HL-60/S4 treated with retinoic acid at 250 ng/mL for 4 days and 3 days (cell line): ENCODE data around the gene KCNE2.
"Not testable (repeated sequence)": the region's sequence is repeated elsewhere in the genome, so short reads cannot be mapped to it uniquely, and the experiment has no call there.

Source experiments
- in situ Hi-C: fragments of 300-500 bp; cut with MboI; formaldehyde crosslinking; loops from 2 replicates; pipeline ENCODE4 v1.7.0; 2022; ENCODE audit warnings: low sequenced_read_pairs

Gene KCNE2

GRCh38 chr21:34352556-34352955 lies 11.2 kb upstream of the KCNE2 start:
- in situ Hi-C loops, result no loop called here

DNA sequence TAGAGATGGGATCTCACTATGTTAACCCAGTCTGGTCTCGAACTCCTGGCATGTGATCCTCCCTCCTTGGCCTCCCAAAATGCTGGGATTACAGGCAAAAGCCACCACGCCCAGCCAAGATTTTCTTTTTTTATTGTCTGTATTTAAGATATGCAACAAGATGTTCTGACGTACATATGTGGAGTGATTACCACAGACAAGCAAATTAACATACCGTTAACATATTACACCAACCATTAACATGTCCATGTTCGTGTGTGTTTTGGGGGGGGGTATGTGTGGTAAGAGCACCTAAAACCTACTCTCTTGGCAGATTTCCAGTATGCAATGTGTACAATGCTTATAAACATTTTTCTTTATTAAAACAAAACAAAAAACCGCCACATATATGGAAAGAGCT lies 10.6 kb upstream of the KCNE2 start:
- in situ Hi-C loops, result no loop called here

- in situ Hi-C loops, result no loop called here
Measured at GRCh38 chr21:34354836-34355235, 9.0 kb upstream of the KCNE2 start.

DNA sequence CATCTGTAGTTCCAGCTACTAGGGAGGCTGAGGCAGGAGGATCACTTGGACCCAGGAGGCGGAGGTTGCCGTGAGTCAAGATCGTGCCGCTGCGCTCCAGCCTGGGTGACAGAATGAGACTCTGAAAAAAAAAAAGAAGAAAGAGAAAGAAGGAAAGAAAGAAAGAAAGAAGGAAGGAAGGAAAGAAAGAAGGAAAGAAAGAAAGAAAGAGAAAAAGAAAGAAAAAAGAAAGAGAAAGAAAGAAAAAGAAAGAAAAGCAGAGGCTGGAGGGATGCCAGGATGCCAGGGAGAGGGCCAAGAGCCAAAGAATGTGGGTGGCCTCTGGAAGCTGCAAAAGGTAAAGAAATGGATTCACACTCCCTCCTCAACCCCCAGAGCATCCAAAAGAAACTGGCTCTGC lies 8.2 kb upstream of the KCNE2 start:
- in situ Hi-C loops, result no loop called here

GRCh38 chr21:34357889-34358288 lies 5.9 kb upstream of the KCNE2 start:
- in situ Hi-C loops, result no loop called here

DNA sequence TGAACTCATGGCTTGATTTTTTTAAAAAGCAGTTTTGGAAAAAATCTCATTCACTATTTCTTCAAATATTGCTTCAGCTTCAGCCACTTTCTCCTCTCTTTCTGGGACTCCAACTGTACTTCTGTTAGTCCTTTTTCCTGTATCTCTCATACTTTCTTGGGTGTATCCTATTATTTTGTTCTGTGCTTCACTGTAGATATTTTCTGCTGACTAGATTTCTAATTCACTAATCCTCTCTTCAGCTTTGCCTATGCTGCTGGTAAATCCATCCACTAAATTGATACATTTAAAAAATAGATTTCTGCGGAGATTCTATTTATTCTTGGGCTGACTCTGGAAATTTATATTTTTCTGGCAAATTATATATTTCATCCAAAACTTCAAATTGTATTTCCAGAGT lies 4.9 kb upstream of the KCNE2 start:
- in situ Hi-C loops, result no loop called here

GRCh38 chr21:34360488-34361241 lies 3.1 kb upstream of the KCNE2 start:
- in situ Hi-C loops, result no loop called here

- in situ Hi-C loops, result no loop called here
Measured at GRCh38 chr21:34362136-34362444, 1.7 kb upstream of the KCNE2 start.

GRCh38 chr21:34362670-34363069 lies 1.1 kb upstream of the KCNE2 start:
- in situ Hi-C loops, result no loop called here

- in situ Hi-C loops, result no loop called here
Measured at GRCh38 chr21:34364921-34365320, 1.1 kb downstream of the KCNE2 start.

DNA sequence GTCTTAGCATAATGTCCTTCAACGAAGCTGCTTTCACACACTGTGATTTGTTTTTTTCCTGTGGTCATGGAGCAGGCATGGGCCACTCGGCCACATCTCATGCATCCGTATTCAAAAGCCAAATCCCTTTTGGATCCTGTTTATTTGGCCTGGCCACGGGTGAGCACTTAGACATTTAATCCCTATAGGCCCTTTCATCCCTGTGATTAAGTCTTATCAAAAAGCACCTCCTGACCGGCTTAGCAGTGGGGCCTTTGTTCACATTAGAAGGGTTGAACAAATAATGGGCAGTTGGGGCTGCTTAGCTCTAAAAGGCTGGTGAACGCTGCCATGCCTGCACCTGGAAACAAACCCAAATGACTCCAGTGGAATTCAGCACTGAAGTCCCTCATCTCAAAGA lies 2.0 kb downstream of the KCNE2 start:
- in situ Hi-C loops, result no loop called here

DNA sequence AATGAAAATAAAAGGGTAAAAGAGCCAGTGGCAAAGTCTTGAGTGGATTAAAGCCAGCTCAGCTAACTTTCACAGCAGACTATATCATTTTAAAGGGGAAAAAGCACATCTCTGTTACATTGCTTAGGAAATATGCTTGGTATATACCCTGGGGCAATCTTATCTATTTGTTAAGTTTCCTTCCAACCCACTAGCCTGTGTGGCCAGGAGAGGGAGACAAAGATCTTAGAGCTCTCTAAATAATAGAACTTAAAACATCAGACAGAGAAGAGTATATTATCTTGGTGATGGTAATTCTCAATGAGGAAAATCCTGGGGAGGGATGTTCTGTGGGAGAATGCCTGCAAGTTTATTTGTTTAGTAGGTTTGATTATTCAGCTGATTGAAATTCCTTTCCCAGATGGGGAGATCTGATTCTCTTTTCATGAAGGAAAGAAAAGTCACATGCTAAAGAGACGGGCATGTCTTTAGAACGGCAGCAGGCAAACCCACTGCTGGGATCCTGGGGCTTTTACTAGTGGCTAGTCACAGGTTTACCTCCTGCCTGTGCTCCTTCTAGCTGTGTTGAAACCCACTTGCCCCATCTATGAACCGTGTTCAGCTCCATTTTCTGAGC lies 3.6 kb downstream of the KCNE2 start:
- in situ Hi-C loops, result no loop called here

DNA sequence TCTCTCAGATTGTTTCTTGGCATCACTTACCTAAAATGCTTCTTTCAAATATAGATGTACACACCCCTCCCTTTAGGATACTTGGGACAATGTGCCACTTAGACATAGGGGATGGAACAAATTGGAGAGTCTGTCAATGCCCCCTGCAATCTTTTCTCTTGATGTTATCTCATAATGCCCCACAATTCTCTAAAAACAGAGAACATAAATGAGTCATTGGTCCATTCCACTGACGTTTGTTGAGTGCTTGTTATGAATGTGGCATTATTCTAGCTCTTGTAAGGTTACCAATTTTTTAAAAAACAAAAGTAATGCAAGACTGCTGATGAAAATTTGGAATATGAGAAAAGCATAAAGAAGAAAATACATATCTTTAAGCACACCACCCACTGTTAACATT lies 5.9 kb downstream of the KCNE2 start:
- in situ Hi-C loops, result no loop called here

DNA sequence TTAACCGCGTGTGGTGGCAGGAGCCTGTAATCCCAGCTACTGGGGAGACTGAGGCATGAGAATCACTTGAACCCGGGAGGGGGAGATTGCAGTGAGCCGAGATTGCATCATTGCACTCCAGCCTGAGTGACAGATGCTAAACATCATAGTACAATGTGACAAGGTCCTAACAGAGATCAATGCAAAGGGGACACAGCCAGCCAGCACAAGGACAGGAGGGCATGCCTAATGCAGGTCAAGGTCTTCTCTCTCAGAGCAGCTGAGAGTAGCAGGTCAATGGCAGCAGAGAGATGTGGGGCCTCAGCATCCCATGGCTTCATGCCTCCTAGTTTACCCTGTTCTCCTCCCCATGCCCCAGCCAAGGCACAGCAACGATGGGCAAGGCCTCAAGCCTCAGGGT lies 8.5 kb downstream of the KCNE2 start:
- in situ Hi-C loops, result no loop called here

GRCh38 chr21:34374462-34374861 lies 10.7 kb downstream of the KCNE2 start:
- in situ Hi-C loops, result not testable (repeated sequence)

GRCh38 chr21:34374940-34375618 lies 11.3 kb downstream of the KCNE2 start, which contains the start of gene SMIM11:
Gene SMIM11, plus strand, starts transcription at chr21:34375507. Its CDS starts 3,998 bp downstream, at chr21:34379505.
- in situ Hi-C loops, result not testable (repeated sequence)

GRCh38 chr21:34375619-34375972 lies 11.8 kb downstream of the KCNE2 start:
- in situ Hi-C loops, result not testable (repeated sequence)

DNA sequence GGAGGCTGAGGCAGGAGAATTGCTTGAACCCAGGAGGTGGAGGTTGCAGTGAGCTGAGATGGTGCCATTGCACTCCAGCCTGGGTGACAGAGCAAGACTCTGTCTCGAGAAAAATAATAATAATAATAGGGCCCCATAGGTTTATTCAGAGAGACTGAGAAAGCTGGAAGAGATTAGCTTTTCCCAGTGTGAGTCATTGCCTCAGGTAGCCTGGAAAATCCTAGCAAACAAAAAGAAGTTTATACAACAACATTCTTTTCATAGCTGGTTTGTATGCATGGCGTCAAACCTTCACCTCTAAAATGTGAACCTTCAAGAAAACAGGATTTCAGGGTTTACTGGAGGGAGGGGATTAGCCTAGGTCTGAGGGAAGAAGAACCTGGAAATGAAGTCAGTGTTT lies 19.3 kb downstream of the KCNE2 start:
- in situ Hi-C loops, result not testable (repeated sequence)

DNA sequence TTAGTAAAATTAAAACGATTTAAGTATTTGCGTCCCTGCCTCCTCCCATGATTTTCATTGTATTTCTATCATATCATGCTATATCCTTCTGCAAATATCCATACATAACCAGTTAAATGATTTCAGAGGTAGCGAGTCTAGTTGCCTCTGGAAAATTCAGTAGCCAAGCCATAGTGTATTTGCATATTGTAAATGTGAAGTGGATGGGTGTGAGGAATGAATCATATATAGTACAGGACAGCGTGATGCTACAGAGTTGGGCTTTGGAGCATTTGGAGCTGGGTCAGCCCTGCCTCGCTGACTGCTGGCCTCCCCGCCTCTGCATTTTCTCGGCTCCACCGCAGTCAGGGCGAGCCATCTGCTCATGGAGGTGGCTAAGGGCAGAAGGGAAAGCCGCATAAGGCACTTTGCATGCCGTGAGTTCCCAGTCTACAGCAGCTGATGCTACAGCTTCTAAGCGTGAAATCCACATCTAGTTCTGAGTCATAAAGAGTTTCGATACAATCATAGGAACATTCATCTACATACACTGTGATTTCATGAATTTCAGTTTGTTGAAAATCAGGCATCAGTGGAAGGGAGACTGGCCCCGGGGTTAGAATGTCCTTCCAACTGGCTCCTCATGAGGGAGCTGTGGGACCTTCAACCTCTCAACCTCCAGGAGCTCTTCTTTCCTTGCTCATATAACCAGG lies 20.1 kb downstream of the KCNE2 start:
- in situ Hi-C loops, result not testable (repeated sequence)

- in situ Hi-C loops, result not testable (repeated sequence)
Measured at GRCh38 chr21:34400522-34400921, 36.7 kb downstream of the KCNE2 start.

DNA sequence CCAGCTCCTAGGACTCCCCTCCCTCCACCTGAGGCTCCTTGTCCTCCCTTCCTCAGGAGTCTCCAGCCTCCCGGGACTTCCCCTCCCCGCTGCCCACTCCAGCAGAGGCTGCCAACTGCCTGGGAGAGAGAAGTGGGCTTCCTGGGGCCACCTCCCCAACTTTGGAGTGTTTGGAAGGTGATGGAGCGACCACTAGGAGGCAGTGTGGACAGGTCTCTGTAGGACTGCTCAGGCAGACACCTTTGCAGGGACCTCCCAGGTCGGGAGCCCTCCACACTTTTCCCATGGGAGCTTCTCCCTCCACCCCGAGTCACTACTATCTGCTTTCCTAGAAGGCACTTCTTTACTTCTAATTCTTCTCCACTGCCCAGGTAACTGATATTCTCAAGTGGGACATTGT lies 40.9 kb downstream of the KCNE2 start:
- in situ Hi-C loops, result not testable (repeated sequence)

- in situ Hi-C loops, result not testable (repeated sequence)
Measured at GRCh38 chr21:34405686-34406085, 41.9 kb downstream of the KCNE2 start.
